NCI-H2081 (cell line): ENCODE results near the gene PSMA7.

Experiments
- DNase-seq, 2 experiments: peaks; one replicate each; lab custom pipeline; 2025; lab: John Stamatoyannopoulos, UW

The PSMA7 gene

DNA sequence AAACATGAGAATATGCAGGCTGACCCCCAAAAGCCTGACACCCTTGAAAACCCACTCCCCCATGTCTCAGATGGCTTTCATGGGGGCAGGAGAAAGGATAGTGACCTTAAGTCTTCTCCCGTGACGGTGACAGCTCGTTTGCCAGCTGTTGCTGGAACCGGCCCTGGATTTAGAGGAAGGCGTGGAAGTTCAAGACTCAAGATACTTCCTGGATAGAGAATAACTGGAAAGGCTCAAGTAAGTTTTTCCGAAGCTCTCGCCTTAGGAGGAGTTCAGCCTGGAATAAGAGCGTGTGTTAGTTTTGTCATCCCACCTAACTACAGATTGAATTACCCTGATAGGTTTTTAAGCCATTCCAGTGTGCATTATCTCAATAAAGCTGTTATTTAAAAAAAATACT is 28.1 kb upstream of the PSMA7 start:
- no peak for DNase-seq

- DNase-seq = no peak
These were observed 27.3 kb upstream of the PSMA7 start for GRCh38 chr20:62170536-62170935.

- no peak for DNase-seq
These were observed 25.8 kb upstream of the PSMA7 start for GRCh38 chr20:62168890-62169435.

- DNase-seq = no peak
These were observed 24.9 kb upstream of the PSMA7 start for GRCh38 chr20:62168061-62168460.

DNA sequence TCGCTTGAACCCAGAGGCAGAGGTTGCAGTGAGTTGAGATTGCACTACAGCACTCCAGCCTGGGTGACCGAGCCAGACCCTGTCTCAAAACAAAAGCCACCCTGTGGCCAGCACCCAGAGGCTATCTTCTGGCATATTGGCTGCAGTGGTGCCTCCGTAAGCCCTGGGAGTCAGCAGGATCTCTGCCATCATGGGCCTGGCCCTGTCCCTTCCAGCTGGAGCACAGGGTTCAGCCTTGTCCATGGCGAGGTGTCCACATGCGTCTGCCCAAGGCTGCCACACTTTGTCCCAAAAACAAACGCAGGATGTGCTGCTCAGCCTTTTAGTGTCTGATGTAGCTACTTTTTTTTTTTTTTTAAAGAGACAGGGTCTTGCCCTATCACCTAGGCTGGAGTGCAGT is 24.3 kb upstream of the PSMA7 start:
- no peak for DNase-seq

DNA sequence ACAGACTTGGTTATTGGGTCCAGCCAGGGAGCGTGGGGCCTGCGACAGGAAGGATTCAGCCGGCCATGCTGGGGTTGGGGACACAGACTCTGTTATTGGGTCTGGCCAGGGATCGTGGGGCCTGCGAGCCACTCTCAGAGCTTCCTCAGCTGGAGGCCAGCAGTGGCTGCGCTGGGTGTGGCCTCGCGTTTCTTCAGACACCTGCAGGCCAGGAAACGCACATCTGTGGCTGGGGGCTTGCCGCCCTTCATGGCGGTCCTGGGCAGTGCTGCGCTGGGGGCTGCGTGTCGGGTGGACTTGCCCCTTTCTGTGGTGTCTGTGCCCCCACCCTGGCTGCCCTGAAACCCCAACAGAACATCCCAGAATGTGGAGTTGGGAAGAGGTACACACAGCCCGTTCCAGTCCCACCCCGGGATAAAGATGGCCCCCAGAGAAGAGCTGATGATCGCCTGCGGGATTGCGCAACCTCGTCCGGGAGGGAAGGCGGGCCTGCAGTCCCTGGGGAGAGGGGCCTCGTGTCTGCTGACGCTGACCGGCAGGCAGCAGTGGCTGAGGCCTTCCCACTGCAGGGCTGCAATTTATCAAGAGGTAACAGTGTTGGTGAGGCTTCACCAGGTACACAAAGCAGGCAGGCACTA is 22.7 kb upstream of the PSMA7 start:
- DNase-seq = no peak

- DNase-seq = no peak
These were observed 21.9 kb upstream of the PSMA7 start for GRCh38 chr20:62164879-62165761.

DNA sequence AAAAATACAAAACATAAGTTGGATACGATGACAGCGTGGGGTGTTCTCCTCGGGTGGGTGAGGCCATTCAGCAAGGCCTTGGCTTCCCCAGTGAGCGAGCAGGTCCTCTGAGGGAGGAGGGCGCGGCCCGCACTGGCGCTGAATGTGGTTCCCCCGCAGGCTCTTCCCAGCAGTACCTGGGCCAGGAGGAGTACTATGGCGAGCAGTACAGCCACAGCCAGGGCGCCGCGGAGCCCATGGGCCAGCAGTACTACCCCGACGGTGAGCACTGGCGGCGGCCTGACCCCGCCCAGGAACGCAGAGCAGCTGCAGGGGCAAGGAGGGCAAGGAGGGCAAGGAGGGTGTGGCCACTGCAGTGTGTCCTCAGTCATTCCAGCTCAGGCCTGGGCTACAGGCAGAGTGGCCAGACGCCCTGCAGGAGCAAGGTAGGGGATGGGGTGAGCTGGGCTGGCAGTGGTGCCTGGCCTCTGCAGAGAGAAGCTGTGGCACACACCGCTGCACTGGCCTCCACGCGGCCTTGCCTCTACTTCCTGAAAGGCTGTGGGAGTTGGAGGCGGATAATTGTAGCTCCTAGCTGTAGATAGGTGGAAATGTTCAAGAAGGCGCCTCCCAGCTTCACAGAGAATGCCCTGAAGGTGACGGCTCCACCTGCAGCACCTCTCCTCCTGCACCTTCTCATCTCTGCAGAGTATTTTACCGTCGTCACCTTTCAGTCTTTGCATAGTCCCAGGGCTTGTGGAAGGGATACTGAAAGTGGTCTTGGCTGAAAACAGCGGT is 21.0 kb upstream of the PSMA7 start:
- no peak for DNase-seq

DNA sequence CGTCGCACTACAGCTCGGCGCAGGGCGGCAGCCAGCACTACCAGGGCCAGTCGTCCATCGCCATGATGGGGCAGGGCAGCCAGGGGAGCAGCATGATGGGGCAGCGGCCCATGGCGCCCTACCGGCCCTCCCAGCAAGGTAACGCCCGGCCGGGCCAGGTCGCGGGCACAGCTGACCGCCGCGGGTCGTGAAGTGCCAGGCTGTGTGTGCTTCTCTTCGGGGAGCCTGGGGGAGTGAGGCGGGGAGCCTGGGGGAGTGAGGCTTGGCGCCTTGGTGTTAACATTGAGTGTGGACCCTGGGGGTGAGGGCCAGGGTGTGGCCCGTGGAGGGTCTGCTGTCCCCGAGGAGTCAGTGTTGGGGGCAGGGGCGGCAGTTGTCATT is 20.3 kb upstream of the PSMA7 start:
- DNase-seq = no peak

DNA sequence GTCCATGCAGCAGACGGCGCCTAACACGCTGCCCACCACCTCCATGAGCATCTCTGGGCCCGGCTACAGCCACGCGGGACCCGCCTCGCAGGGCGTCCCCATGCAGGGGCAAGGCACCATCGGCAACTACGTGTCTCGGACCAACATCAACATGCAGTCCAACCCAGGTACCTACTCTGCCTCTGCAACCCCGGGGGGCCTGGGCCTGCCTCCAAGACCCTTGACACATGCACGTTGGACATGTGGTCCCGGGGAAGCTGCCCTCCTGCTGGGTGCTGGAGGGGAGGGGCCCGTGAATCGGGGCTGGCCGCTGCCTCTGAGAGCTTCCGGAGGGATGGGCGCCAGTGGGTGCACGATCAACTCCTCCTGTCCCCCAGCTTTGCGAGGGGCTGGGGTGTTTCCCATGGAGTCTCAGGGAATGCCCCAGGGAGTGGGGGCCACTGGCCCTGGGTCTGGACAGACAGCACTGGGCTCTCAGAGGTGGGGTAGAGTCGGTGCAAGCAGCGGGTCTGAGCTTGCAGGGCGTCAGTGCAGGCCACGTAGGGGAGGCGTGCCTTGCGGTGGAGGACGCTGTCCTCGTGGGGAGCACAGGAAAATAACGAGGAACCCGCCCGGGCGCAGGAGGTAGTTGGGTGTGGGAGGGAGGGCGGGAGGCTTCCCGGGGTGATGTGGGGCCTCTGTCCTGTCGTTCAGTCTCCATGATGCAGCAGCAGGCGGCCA is 19.7 kb upstream of the PSMA7 start:
- DNase-seq = no peak

- DNase-seq = no peak
These were observed 18.2 kb upstream of the PSMA7 start for GRCh38 chr20:62161347-62161746.

GRCh38 chr20:62160876-62161275 is 17.7 kb upstream of the PSMA7 start:
- no peak for DNase-seq

- no peak for DNase-seq
These were observed 17.1 kb upstream of the PSMA7 start for GRCh38 chr20:62160253-62160652.

GRCh38 chr20:62159839-62160238 is 16.6 kb upstream of the PSMA7 start:
- no peak for DNase-seq

DNA sequence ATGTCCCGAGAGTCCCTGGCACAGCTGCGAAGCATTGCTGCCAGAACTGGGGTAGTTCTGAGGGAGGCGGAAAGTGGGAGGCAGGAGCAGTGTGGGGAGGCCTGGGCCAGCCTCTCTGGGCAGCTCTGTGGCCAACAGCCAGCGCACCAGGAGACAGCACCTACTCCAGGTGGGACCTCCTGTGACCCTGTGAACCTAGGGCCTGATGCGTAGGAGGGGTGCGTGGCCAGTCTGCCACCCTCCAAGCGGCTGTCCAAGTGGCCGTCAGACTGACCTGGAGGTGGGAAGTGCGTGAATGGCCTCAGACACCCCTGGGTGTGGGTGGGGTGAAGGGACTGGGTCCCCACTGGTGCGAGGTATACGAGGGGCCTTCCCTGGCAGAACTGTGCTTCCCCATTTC is 15.9 kb upstream of the PSMA7 start:
- DNase-seq = no peak

- no peak for DNase-seq
These were observed 15.3 kb upstream of the PSMA7 start for GRCh38 chr20:62158541-62158940.

DNA sequence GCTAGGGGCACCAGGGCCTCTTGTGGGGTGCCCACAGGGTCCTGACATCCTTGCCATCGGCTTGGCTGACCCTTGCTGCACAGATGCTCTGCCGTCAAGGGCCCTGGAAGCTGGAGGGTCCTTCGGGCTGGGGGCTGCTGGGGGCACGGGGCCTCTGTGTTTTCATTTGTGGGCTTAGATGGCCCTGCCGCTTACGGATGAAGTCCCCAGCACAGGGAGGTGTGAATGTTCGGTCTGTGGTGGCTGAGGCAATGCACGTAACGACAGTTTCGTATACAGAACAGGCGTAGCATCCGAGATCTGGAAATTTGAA is 14.8 kb upstream of the PSMA7 start:
- DNase-seq = no peak

GRCh38 chr20:62157387-62158087 is 14.3 kb upstream of the PSMA7 start:
- no peak for DNase-seq

DNA sequence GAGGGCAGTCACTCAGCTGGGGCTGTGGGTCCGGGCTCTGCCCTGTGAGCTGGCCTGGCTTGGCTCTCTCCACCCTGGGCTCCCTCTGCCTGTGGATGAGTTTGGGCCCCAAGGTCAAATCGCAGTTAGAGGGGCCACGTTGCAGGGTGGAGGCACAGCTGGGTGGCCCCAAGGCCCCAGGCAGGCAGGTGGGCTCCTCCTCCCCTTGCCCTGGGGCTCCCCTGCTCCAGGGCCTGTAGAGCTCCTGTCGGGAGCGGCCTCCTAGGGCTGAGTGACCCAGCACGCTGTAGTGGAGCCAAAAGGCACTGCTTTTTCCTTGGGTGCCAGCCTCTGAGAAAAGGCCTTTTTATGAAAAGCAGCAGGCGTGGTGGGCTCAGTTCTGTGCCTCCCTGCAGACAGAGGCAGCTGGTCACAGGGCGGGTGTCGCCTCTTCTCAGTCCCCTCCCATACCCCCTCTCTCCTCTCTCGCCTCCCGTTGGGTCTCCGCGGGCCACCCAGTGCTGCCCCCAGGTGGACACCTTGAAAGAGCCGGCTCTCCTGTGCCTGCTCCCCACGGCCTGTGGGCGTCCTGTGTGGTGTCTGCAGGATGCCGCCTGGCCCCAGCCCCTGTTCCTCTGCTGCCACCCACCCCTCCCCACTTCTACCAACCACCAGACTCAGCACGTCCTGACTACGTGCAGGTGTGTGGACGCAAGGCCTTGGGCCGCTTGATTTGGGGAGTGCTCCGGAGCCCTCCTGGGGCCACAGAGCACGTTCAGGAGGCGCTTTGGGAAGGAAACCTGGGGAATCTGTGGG is 13.6 kb upstream of the PSMA7 start:
- DNase-seq = peak; percentile 23 to 38

- DNase-seq = no peak
These were observed 13.0 kb upstream of the PSMA7 start for GRCh38 chr20:62156254-62156556.
